ENCODE data around the gene YWHAQ.
"Not testable (repeated sequence)": the region's sequence is repeated elsewhere in the genome, so short reads cannot be mapped to it uniquely, and the experiment has no call there.

YWHAQ gene

GRCh38 chr2:9552219-9553178 lies 78.3 kb downstream of the YWHAQ start:
- peak; percentile 89 for DNase-seq (ENCODE audit: low read depth)

- DNase-seq (ENCODE audit: low read depth), result not testable (repeated sequence)
Observed at GRCh38 chr2:9550859-9551391, 79.9 kb downstream of the YWHAQ start.

- no peak for DNase-seq (ENCODE audit: low read depth)
Observed at GRCh38 chr2:9549420-9549819, 81.4 kb downstream of the YWHAQ start.

GRCh38 chr2:9548506-9548905 lies 82.3 kb downstream of the YWHAQ start:
- peak; percentile 44 for DNase-seq (ENCODE audit: low read depth)

GRCh38 chr2:9547262-9547991 lies 83.4 kb downstream of the YWHAQ start:
- DNase-seq (ENCODE audit: low read depth), result peak; percentile 58

- no peak for DNase-seq (ENCODE audit: low read depth)
Observed at GRCh38 chr2:9545502-9545901, 85.3 kb downstream of the YWHAQ start.

- no peak for DNase-seq (ENCODE audit: low read depth)
Observed at GRCh38 chr2:9543557-9543956, 87.2 kb downstream of the YWHAQ start.

GRCh38 chr2:9539531-9539930 lies 91.3 kb downstream of the YWHAQ start:
- peak; percentile 86 for DNase-seq (ENCODE audit: low read depth)

- DNase-seq (ENCODE audit: low read depth), result peak; percentile 87
Observed at GRCh38 chr2:9538000-9538507, 92.7 kb downstream of the YWHAQ start.

- DNase-seq (ENCODE audit: low read depth), result no peak
Observed at GRCh38 chr2:9536504-9536903, 94.3 kb downstream of the YWHAQ start.

- no peak for DNase-seq (ENCODE audit: low read depth)
Observed at GRCh38 chr2:9535177-9535576, 95.6 kb downstream of the YWHAQ start.

All from iris pigment epithelial cell (primary cell).